ENCODE measurements around the gene GRIN2B. TPM values are rescaled to one million over a fixed set of nuclear protein-coding genes. Genes with fewer than 3 reads are reported as not detected.

The GRIN2B gene
- total RNA-seq, 2 donors from 2014 or later, result 2.1 to 8.1 TPM

DNA sequence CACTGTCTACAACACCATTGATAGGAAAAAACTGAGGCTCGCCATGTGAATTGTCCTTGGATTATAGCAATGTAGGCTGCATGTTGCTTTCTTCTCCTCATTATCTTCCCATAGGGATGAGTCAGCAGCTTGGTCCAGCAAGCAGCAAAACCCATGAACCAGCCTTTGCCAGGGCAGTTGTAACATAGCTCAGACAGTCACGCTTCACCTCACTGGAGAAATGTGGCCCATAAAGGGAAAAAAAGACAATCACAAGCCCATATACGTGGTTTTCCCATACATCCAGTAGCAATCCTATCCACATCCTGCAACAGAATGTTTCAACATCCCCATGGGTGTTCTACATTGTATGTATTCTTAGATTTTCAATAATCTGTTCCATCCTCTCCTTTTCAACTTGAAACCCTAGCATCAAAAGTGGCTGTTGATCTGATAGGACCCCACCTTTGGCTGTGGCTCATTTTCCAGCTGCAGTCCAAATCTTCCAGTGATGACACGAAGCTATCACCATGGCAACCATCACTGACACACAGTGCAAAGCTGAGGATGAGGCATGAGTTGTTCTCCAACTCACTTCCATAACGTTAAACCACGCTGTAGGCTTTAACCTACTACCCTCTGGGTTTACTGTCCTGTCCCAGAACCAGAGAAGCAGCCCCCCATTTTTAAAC lies 34.0 kb downstream of the GRIN2B start:
- no peaks in the 10 kb centered on the region for H3K36me3 Mint-ChIP-seq (ENCODE audit: low read depth)
- peaks cover 21% of the 10 kb centered on the region for H3K4me1 ChIP-seq (ENCODE audit: control insufficient read depth, insufficient read depth, low read length)
- no peak overlapping the region for H3K4me3 ChIP-seq (ENCODE audit: low read length)
- no peak overlapping the region for H3K4me3 Mint-ChIP-seq
- H3K4me1 Mint-ChIP-seq, result peaks cover 51% of the 10 kb centered on the region
- peaks cover 51% of the 10 kb centered on the region for H3K27me3 Mint-ChIP-seq (ENCODE audit: insufficient read depth)
- TF ChIP-seq CTCF (conservative IDR thresholded peaks at IDR 0.05), result no peak
- H3K27me3 ChIP-seq (ENCODE audit: control insufficient read depth, insufficient read depth, low read length, poor library complexity, severe bottlenecking), result no peaks in the 10 kb centered on the region
- no peak overlapping the region for H3K9ac ChIP-seq (ENCODE audit: extremely low read depth, low read length, poor library complexity, severe bottlenecking)
- WGBS, 2 experiments (ENCODE audit: insufficient coverage in 1 of 2, insufficient read length in 1 of 2), result 82 to 95% methylated on average over 2 to 6 of the region's 6 CpGs
- H3K36me3 ChIP-seq (ENCODE audit: control insufficient read depth, insufficient read depth, low read length), result no peaks in the 10 kb centered on the region
- H3K9me3 Mint-ChIP-seq, result no peaks in the 10 kb centered on the region
- no peaks in the 10 kb centered on the region for H3K9me3 ChIP-seq (ENCODE audit: control insufficient read depth, low read length)
- H3K27ac Mint-ChIP-seq, result no peak overlapping the region
- no peak overlapping the region for H3K27ac ChIP-seq (ENCODE audit: low read depth, low read length)
- no peak for DNase-seq

- Histone ChIP-seq H3K27ac (ENCODE audit: low read depth, low read length) (no peak overlapping the region), H3K4me3 (ENCODE audit: low read length) (no peak overlapping the region), H3K36me3 (ENCODE audit: control insufficient read depth, insufficient read depth, low read length) (no peaks in the 10 kb centered on the region), H3K27me3 (ENCODE audit: control insufficient read depth, insufficient read depth, low read length, poor library complexity, severe bottlenecking) (no peaks in the 10 kb centered on the region), H3K9me3 (ENCODE audit: control insufficient read depth, low read length) (no peaks in the 10 kb centered on the region), H3K4me1 (ENCODE audit: control insufficient read depth, insufficient read depth, low read length) (peaks cover 21% of the 10 kb centered on the region), H3K9ac (ENCODE audit: extremely low read depth, low read length, poor library complexity, severe bottlenecking) (no peak overlapping the region)
- Mint-ChIP-seq H3K27ac (peak overlapping the region; percentile 0), H3K4me3 (no peak overlapping the region), H3K36me3 (ENCODE audit: low read depth) (no peaks in the 10 kb centered on the region), H3K9me3 (no peaks in the 10 kb centered on the region), H3K27me3 (ENCODE audit: insufficient read depth) (peaks cover 42% of the 10 kb centered on the region), H3K4me1 (peaks cover 60% of the 10 kb centered on the region)
- TF ChIP-seq CTCF (conservative IDR thresholded peaks at IDR 0.05), result no peak
- DNase-seq, result no peak
Observed at GRCh38 chr12:13945641-13946040, 35.8 kb downstream of the GRIN2B start.

- DNase-seq, result peak; percentile 81
- peak overlapping the region; percentile 0 for H3K27ac Mint-ChIP-seq
- WGBS, 2 experiments (ENCODE audit: insufficient coverage in 1 of 2, insufficient read length in 1 of 2), result 21 to 47% methylated on average over 3 of the region's 3 CpGs
- Histone ChIP-seq H3K9me3 (ENCODE audit: control insufficient read depth, low read length) (no peaks in the 10 kb centered on the region), H3K9ac (ENCODE audit: extremely low read depth, low read length, poor library complexity, severe bottlenecking) (no peak overlapping the region), H3K4me3 (ENCODE audit: low read length) (no peak overlapping the region), H3K4me1 (ENCODE audit: control insufficient read depth, insufficient read depth, low read length) (peaks cover 21% of the 10 kb centered on the region), H3K36me3 (ENCODE audit: control insufficient read depth, insufficient read depth, low read length) (no peaks in the 10 kb centered on the region), H3K27ac (ENCODE audit: low read depth, low read length) (no peak overlapping the region), H3K27me3 (ENCODE audit: control insufficient read depth, insufficient read depth, low read length, poor library complexity, severe bottlenecking) (no peaks in the 10 kb centered on the region)
- peaks cover 60% of the 10 kb centered on the region for H3K4me1 Mint-ChIP-seq
- H3K9me3 Mint-ChIP-seq, result no peaks in the 10 kb centered on the region
- no peaks in the 10 kb centered on the region for H3K36me3 Mint-ChIP-seq (ENCODE audit: low read depth)
- no peak overlapping the region for H3K4me3 Mint-ChIP-seq
- TF ChIP-seq CTCF (conservative IDR thresholded peaks at IDR 0.05), result no peak
- peaks cover 42% of the 10 kb centered on the region for H3K27me3 Mint-ChIP-seq (ENCODE audit: insufficient read depth)
Observed at GRCh38 chr12:13945236-13945635, 36.2 kb downstream of the GRIN2B start.
